Body of pancreas (tissue), 4 donors: ENCODE results near the gene NR2C2.

Source experiments
- POLR2A ChIP-seq, 3 donors: fragments of 450-650 bp; IDR thresholded peaks; one replicate each; pipeline ENCODE4 v1.6.1; 2016; ENCODE audit warnings: antibody characterized with exemption in 3 of 3, mild to moderate bottlenecking in 2 of 3
- TF ChIP-seq, protein P1 (sequence below), 7 experiments: fragments of 450-650 bp in 4 of 7; fragments of 200-600 bp in 3 of 7; sonication (generic) in 3 of 7; IDR thresholded peaks; one replicate each; pipeline ENCODE4 v1.5.1; 2016 to 2019; ENCODE audit warnings: antibody characterized with exemption in 7 of 7

DNA sequence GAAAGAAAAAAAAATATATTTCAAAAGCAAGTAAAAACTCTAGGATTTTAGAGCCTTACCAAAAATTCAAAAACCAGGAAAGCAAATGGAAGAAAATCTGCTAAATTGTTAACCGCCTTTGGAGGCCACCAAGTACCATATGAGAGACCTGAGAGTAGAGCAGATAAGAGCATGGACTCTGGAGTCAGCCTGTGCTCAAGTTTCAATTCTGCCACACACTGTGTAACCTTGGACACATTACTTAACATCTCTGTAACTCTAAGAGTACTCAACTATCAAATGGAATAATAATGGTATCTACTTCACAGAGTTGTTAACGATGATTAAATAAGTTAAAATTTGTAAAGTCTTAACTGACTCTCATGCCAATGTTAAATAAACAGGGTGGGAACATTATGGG lies 138.9 kb downstream of the NR2C2 start:
- TF ChIP-seq, protein P1, sequence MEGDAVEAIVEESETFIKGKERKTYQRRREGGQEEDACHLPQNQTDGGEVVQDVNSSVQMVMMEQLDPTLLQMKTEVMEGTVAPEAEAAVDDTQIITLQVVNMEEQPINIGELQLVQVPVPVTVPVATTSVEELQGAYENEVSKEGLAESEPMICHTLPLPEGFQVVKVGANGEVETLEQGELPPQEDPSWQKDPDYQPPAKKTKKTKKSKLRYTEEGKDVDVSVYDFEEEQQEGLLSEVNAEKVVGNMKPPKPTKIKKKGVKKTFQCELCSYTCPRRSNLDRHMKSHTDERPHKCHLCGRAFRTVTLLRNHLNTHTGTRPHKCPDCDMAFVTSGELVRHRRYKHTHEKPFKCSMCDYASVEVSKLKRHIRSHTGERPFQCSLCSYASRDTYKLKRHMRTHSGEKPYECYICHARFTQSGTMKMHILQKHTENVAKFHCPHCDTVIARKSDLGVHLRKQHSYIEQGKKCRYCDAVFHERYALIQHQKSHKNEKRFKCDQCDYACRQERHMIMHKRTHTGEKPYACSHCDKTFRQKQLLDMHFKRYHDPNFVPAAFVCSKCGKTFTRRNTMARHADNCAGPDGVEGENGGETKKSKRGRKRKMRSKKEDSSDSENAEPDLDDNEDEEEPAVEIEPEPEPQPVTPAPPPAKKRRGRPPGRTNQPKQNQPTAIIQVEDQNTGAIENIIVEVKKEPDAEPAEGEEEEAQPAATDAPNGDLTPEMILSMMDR (IDR thresholded peaks at IDR 0.05), result no peak
- TF ChIP-seq POLR2A (IDR thresholded peaks at IDR 0.05), result no peak
